ENCODE results near the gene ARCN1. TPM values are rescaled to one million over a fixed set of nuclear protein-coding genes. Genes with fewer than 3 reads are reported as not detected.

ARCN1 gene
- total and polyA plus RNA-seq, 2 donors (not counting 3 experiments of a cell fraction or from before 2014, with no cell fraction given), result 172 to 180 TPM

GRCh38 chr11:118622376-118623268 is 50.4 kb downstream of the ARCN1 start:
- Histone ChIP-seq H3K79me2 (ENCODE audit: control insufficient read depth, insufficient read depth, low read length) (peaks cover 51% of the 10 kb centered on the region), H3K27ac (ENCODE audit: insufficient read depth, low read depth, low read length) (peak overlapping the region; percentile 19), H3K9me1 (replicated peaks; ENCODE audit: control insufficient read depth, extremely low read depth, insufficient read depth, low read length) (no peaks in the 10 kb centered on the region), H3K36me3 (ENCODE audit: control insufficient read depth in 2 of 2, extremely low read depth in 1 of 2, insufficient read depth in 2 of 2, low read length in 2 of 2) (peaks cover 6 to 20% of the 10 kb centered on the region in 2 experiments), H2AFZ (ENCODE audit: low read depth, low read length) (no peak overlapping the region), H3K27me3 (ENCODE audit: control insufficient read depth in 2 of 2, insufficient read depth in 2 of 2, low read length in 2 of 2) (no peaks in the 10 kb centered on the region), H4K20me1 (replicated peaks; ENCODE audit: control insufficient read depth, extremely low read depth, insufficient read depth, low read length) (no peaks in the 10 kb centered on the region), H3K4me3 (replicated peaks in 1 of 3; ENCODE audit: insufficient read depth in 1 of 3, low read depth in 1 of 3, low read length in 3 of 3) (peak overlapping the region in 2 of 3 experiments; percentile 70 to 74), H3K4me2 (ENCODE audit: insufficient read depth, low read length) (peak overlapping the region; percentile 59), H3K9me3 (replicated peaks; ENCODE audit: control insufficient read depth, insufficient read depth, low read length) (no peaks in the 10 kb centered on the region), H3K9ac (replicated peaks; ENCODE audit: extremely low read depth, insufficient read depth, low read length) (peak overlapping the region; percentile 78), H3K4me1 (ENCODE audit: control insufficient read depth, extremely low read depth, insufficient read depth, low read length) (peaks cover 51% of the 10 kb centered on the region)
- DNase-seq (ENCODE audit: low read depth, low spot score) (peak; percentile 32), FAIRE-seq (peak; percentile 63)
- POLR2A ChIA-PET, result interaction anchor here (0.6 to 3.9 kb wide), 3 partner anchors 10 to 163 kb away, joined by 3 to 29 read pairs (median 13); partner anchors contain the start of gene PHLDB1
- dilution Hi-C loops (cut with MboI; ENCODE audit: extremely low pct_ligation_motif_present, low sequenced_read_pairs) (no loop called here), intact Hi-C loops (cut with micrococcal nuclease) (no loop called here)
- BruUV-seq (replicated peaks), result no TSS peak
- CTCF ChIA-PET, result interaction anchor here (1.0 to 8.3 kb wide), 6 partner anchors 10 to 37 kb away, joined by 3 to 138 read pairs (median 7); partner anchors contain the start of gene PHLDB1
- TF ChIP-seq FOS (IDR thresholded peaks at IDR 0.05; ENCODE audit: borderline replicate concordance, insufficient read depth, low read length), result no peak
- peak; percentile 20 for TF ChIP-seq POLR2A (IDR thresholded peaks at IDR 0.05; ENCODE audit: low read depth, low read length)

- Histone ChIP-seq H4K20me1 (replicated peaks; ENCODE audit: control insufficient read depth, extremely low read depth, insufficient read depth, low read length) (no peaks in the 10 kb centered on the region), H3K27ac (ENCODE audit: insufficient read depth, low read depth, low read length) (peak overlapping the region; percentile 19), H3K9ac (replicated peaks; ENCODE audit: extremely low read depth, insufficient read depth, low read length) (no peak overlapping the region), H3K4me1 (ENCODE audit: control insufficient read depth, extremely low read depth, insufficient read depth, low read length) (peaks cover 45% of the 10 kb centered on the region), H3K9me3 (replicated peaks; ENCODE audit: control insufficient read depth, insufficient read depth, low read length) (no peaks in the 10 kb centered on the region), H2AFZ (ENCODE audit: low read depth, low read length) (no peak overlapping the region), H3K4me2 (ENCODE audit: insufficient read depth, low read length) (peak overlapping the region; percentile 59), H3K4me3 (replicated peaks in 1 of 3; ENCODE audit: insufficient read depth in 1 of 3, low read depth in 1 of 3, low read length in 3 of 3) (peak overlapping the region in 1 of 3 experiments; percentile 1), H3K27me3 (ENCODE audit: control insufficient read depth in 2 of 2, insufficient read depth in 2 of 2, low read length in 2 of 2) (no peaks in the 10 kb centered on the region), H3K79me2 (ENCODE audit: control insufficient read depth, insufficient read depth, low read length) (peaks cover 56% of the 10 kb centered on the region), H3K9me1 (replicated peaks; ENCODE audit: control insufficient read depth, extremely low read depth, insufficient read depth, low read length) (no peaks in the 10 kb centered on the region), H3K36me3 (ENCODE audit: control insufficient read depth in 2 of 2, extremely low read depth in 1 of 2, insufficient read depth in 2 of 2, low read length in 2 of 2) (peaks cover 10 to 25% of the 10 kb centered on the region in 2 experiments)
- FAIRE-seq (peak; percentile 79), DNase-seq (ENCODE audit: low read depth, low spot score) (peak; percentile 28)
- intact Hi-C loops (cut with micrococcal nuclease), result no loop called here
- no TSS peak for BruUV-seq (replicated peaks)
- ChIA-PET CTCF (interaction anchor here (1.6 to 8.3 kb wide), 4 partner anchors 14 to 36 kb away, joined by 6 to 138 read pairs (median 9); partner anchors contain the start of gene PHLDB1), POLR2A (interaction anchor here (0.6 to 3.9 kb wide), 2 partner anchors 15 to 162 kb away, joined by 3 to 29 read pairs; partner anchors contain the start of gene PHLDB1)
- TF ChIP-seq POLR2AphosphoS5 (IDR thresholded peaks at IDR 0.05; ENCODE audit: insufficient read depth, low read depth, low read length) (no peak), POLR2A (IDR thresholded peaks at IDR 0.05; ENCODE audit: low read depth, low read length) (peak; percentile 13)
- dilution Hi-C loops (cut with MboI; ENCODE audit: extremely low pct_ligation_motif_present, low sequenced_read_pairs), result no loop called here
Measured at GRCh38 chr11:118623269-118623655, 51.1 kb downstream of the ARCN1 start.

Measured in endothelial cell of umbilical vein (primary cell).